Kidney capillary endothelial cell (primary cell): ENCODE measurements around the gene SLC28A1.

Source experiments
- DNase-seq: peaks from one replicate; pipeline ENCODE4 v3.0.0-alpha.2; 2018; ENCODE audit warnings: low spot score

Gene SLC28A1

GRCh38 chr15:84942456-84942855 is 58.0 kb downstream of the SLC28A1 start:
- DNase-seq, result no peak

- no peak for DNase-seq
Measured at GRCh38 chr15:84944311-84944710, 59.8 kb downstream of the SLC28A1 start.

- no peak for DNase-seq
Measured at GRCh38 chr15:84944861-84945260, 60.4 kb downstream of the SLC28A1 start.

GRCh38 chr15:84946772-84947489 is 62.5 kb downstream of the SLC28A1 start:
- DNase-seq, result no peak

- no peak for DNase-seq
Measured at GRCh38 chr15:84947947-84948830, 63.7 kb downstream of the SLC28A1 start.

GRCh38 chr15:84949043-84949442 is 64.6 kb downstream of the SLC28A1 start:
- DNase-seq, result no peak

- DNase-seq, result no peak
Measured at GRCh38 chr15:84949845-84950569, 65.5 kb downstream of the SLC28A1 start.

- no peak for DNase-seq
Measured at GRCh38 chr15:84950570-84951111, 66.2 kb downstream of the SLC28A1 start.

- DNase-seq, result no peak
Measured at GRCh38 chr15:84951736-84952135, 67.3 kb downstream of the SLC28A1 start.

GRCh38 chr15:84953136-84953535 is 68.7 kb downstream of the SLC28A1 start:
- DNase-seq, result no peak

- DNase-seq, result no peak
Measured at GRCh38 chr15:84953726-84954125, 69.3 kb downstream of the SLC28A1 start.

GRCh38 chr15:84955089-84955848 is 70.8 kb downstream of the SLC28A1 start:
- DNase-seq, result peak; percentile 71

GRCh38 chr15:84956199-84956598 is 71.7 kb downstream of the SLC28A1 start:
- DNase-seq, result no peak

GRCh38 chr15:84960391-84961113 is 76.1 kb downstream of the SLC28A1 start:
- DNase-seq, result no peak

GRCh38 chr15:84961114-84961452 is 76.6 kb downstream of the SLC28A1 start:
- no peak for DNase-seq

- DNase-seq, result no peak
Measured at GRCh38 chr15:84961707-84962106, 77.2 kb downstream of the SLC28A1 start.

- no peak for DNase-seq
Measured at GRCh38 chr15:84962955-84963354, 78.5 kb downstream of the SLC28A1 start.

- no peak for DNase-seq
Measured at GRCh38 chr15:84967380-84967779, 82.9 kb downstream of the SLC28A1 start.

GRCh38 chr15:84968301-84968700 is 83.8 kb downstream of the SLC28A1 start:
- no peak for DNase-seq

GRCh38 chr15:84969257-84969656 is 84.8 kb downstream of the SLC28A1 start:
- no peak for DNase-seq

GRCh38 chr15:84970843-84971242 is 86.4 kb downstream of the SLC28A1 start:
- DNase-seq, result no peak
